NCI-H526 (cell line): ENCODE measurements around the gene PXK.
"Not testable (repeated sequence)": the region's sequence is repeated elsewhere in the genome, so short reads cannot be mapped to it uniquely, and the experiment has no call there.

Source experiments
- DNase-seq, 2 experiments: peaks; one replicate each; lab custom pipeline; 2025; lab: John Stamatoyannopoulos, UW

Gene PXK

GRCh38 chr3:58419780-58420507 lies 87.3 kb downstream of the PXK start:
- DNase-seq = no peak

GRCh38 chr3:58421004-58421403 lies 88.3 kb downstream of the PXK start:
- DNase-seq = no peak

- peak in 1 of 2 experiments; percentile 8 for DNase-seq
These were observed 90.1 kb downstream of the PXK start for GRCh38 chr3:58422756-58423325.

- DNase-seq = no peak
These were observed 91.9 kb downstream of the PXK start for GRCh38 chr3:58424613-58425012.

GRCh38 chr3:58425782-58426181 lies 93.1 kb downstream of the PXK start:
- DNase-seq = no peak

- DNase-seq = peak; percentile 12 to 19
These were observed 95.1 kb downstream of the PXK start for GRCh38 chr3:58427661-58428361.

GRCh38 chr3:58429657-58430056 lies 97.0 kb downstream of the PXK start:
- DNase-seq = no peak

GRCh38 chr3:58432905-58433304 lies 100.2 kb downstream of the PXK start:
- no peak for DNase-seq

GRCh38 chr3:58433400-58434167 lies 100.9 kb downstream of the PXK start, which contains the start of gene PDHB:
TSS of gene PDHB (minus strand) at chr3:58433832. CDS start at chr3:58433809, 23 bp downstream.
- DNase-seq = peak; percentile 74 to 89

- DNase-seq = no peak
These were observed 101.4 kb downstream of the PXK start for GRCh38 chr3:58434168-58434504.

GRCh38 chr3:58434511-58434910 lies 101.8 kb downstream of the PXK start:
- DNase-seq = no peak

- DNase-seq = no peak
These were observed 102.3 kb downstream of the PXK start for GRCh38 chr3:58434990-58435389.

GRCh38 chr3:58437276-58437675 lies 104.6 kb downstream of the PXK start:
- not testable (repeated sequence) for DNase-seq

GRCh38 chr3:58440996-58441355 lies 108.3 kb downstream of the PXK start:
- not testable (repeated sequence) for DNase-seq

GRCh38 chr3:58441514-58442450 lies 109.1 kb downstream of the PXK start:
- DNase-seq = no peak

- DNase-seq = peak in 1 of 2 experiments; percentile 6
These were observed 119.5 kb downstream of the PXK start for GRCh38 chr3:58452176-58452575.

GRCh38 chr3:58459160-58459559 lies 126.5 kb downstream of the PXK start:
- DNase-seq = no peak

GRCh38 chr3:58462829-58463180 lies 130.1 kb downstream of the PXK start:
- no peak for DNase-seq

GRCh38 chr3:58463181-58463941 lies 130.7 kb downstream of the PXK start:
- DNase-seq = peak; percentile 41 to 69

GRCh38 chr3:58463942-58464271 lies 131.2 kb downstream of the PXK start:
- DNase-seq = no peak

- DNase-seq = no peak
These were observed 132.2 kb downstream of the PXK start for GRCh38 chr3:58464866-58465265.
